HepG2 (cell line): ENCODE results near the gene ENO1. TPM values are rescaled to one million over a fixed set of nuclear protein-coding genes. Genes with fewer than 3 reads are reported as not detected.
A peak's percentile ranks its signal among the peaks of the same experiment; 100 is the strongest.

Source experiments
- ATAC-seq: fragments of 200-7000 bp; cut with Tn5 transposase; 3 replicates; pipeline ENCODE4 v1.9.1; 2020; ENCODE audit warnings: mild to moderate bottlenecking, moderate library complexity
- BruUV-seq: library from RNA; stranded (reverse); fragments of 400-500 nt; replicated peaks from 2 replicates; lab custom pipeline; 2021; lab: Mats Ljungman, UMichigan
- CTCF ChIA-PET: fragments of 300-600 bp; formaldehyde crosslinking; extraction: SDS; loops from one replicate; lab custom pipeline; 2021; ENCODE audit warnings: low total read pairs, inconsistent platforms, low intra/inter-chr PET ratio; lab: Yijun Ruan, JAX
- POLR2A ChIA-PET: fragments of 350-600 bp; sonication (Branson Sonifier 250); formaldehyde crosslinking; loops from one replicate; lab custom pipeline; 2020; ENCODE audit warnings: antibody characterized with exemption, inconsistent platforms; lab: Yijun Ruan, JAX
- DNase-seq: peaks from one replicate; pipeline ENCODE4 v3.0.0-alpha.2; 2015; ENCODE audit warnings: low spot score
- FAIRE-seq: peaks from 3 replicates; lab custom pipeline; 2011; peaks lifted over from hg19 to GRCh38; lab: Jason Lieb, UNC
- H2AFZ ChIP-seq: one replicate; pipeline ENCODE4 v1.6.1; 2011; ENCODE audit warnings: low read length, inconsistent platforms
- H3K27ac ChIP-seq: fragments of 300-600 bp; 3 replicates; pipeline ENCODE4 v1.8.0; 2011; ENCODE audit warnings: mixed run types, mild to moderate bottlenecking, mixed read lengths, low read length, inconsistent platforms; ENCODE audit not compliant: insufficient read depth; ENCODE audit errors: extremely low read length
- H3K27me3 ChIP-seq, 2 experiments: fragments of 200-600 bp in 1 of 2; 2 replicates in 1 of 2; 3 replicates in 1 of 2; pipeline versions ENCODE4 v1.6.0 to v1.8.0; 2011; ENCODE audit warnings: low read length in 2 of 2, mild to moderate bottlenecking in 2 of 2, moderate library complexity in 2 of 2, inconsistent platforms in 1 of 2; ENCODE audit not compliant: insufficient read depth in 2 of 2, control insufficient read depth in 1 of 2
- H3K36me3 ChIP-seq, 2 experiments: fragments of 200-600 bp in 1 of 2; replicated peaks in 1 of 2; 2 replicates in 1 of 2; 3 replicates in 1 of 2; pipeline versions ENCODE4 v1.5.1 to v1.8.0; 2011; ENCODE audit warnings: low read length in 2 of 2, inconsistent platforms in 1 of 2; ENCODE audit not compliant: insufficient read depth in 2 of 2, control insufficient read depth in 1 of 2
- H3K4me1 ChIP-seq: 2 replicates; pipeline ENCODE4 v1.5.1; 2012; ENCODE audit warnings: low read length, inconsistent platforms; ENCODE audit not compliant: insufficient read depth
- H3K4me2 ChIP-seq: 2 replicates; pipeline ENCODE4 v1.6.0; 2011; ENCODE audit warnings: low read depth, low read length, inconsistent platforms
- H3K4me3 ChIP-seq, 3 experiments: fragments of 200-600 bp in 1 of 3; sonication (generic), shearing (Covaris generic) in 1 of 3; replicated peaks in 1 of 3; 2 replicates each; pipeline ENCODE4 v1.5.1; 2011 to 2016; ENCODE audit warnings: low read length in 3 of 3, inconsistent platforms in 2 of 3, low read depth in 2 of 3, mild to moderate bottlenecking in 2 of 3, control low read depth in 1 of 3, mixed read lengths in 1 of 3; ENCODE audit not compliant: insufficient read depth in 1 of 3
- H3K79me2 ChIP-seq: one replicate; pipeline ENCODE4 v1.6.1; 2011; ENCODE audit warnings: low read length, inconsistent platforms; ENCODE audit not compliant: insufficient read depth
- H3K9ac ChIP-seq: 2 replicates; pipeline ENCODE4 v1.6.0; 2011; ENCODE audit warnings: mild to moderate bottlenecking, low read depth, low read length, inconsistent platforms; ENCODE audit not compliant: insufficient read depth
- H3K9me3 ChIP-seq: 2 replicates; pipeline ENCODE4 v1.5.1; 2012; ENCODE audit warnings: mild to moderate bottlenecking, low read length
- H4K20me1 ChIP-seq: 2 replicates; pipeline ENCODE4 v1.6.0; 2011; ENCODE audit warnings: inconsistent platforms, mild to moderate bottlenecking, low read length, moderate library complexity; ENCODE audit not compliant: insufficient read depth
- CHD2 ChIP-seq: IDR thresholded peaks from 2 replicates; pipeline ENCODE4 v1.6.1; 2011; ENCODE audit warnings: low read depth, low read length, improper control_type of control experiment
- HNRNPK ChIP-seq: fragments of 200-400 bp; formaldehyde crosslinking; IDR thresholded peaks from 2 replicates; pipeline ENCODE4 v1.6.1; 2018; ENCODE audit warnings: low read length, low read depth, moderate library complexity, mild to moderate bottlenecking; ENCODE audit not compliant: poor library complexity, severe bottlenecking
- HOXA5 ChIP-seq: sonication (generic); formaldehyde crosslinking; IDR thresholded peaks from 2 replicates; pipeline ENCODE4 v1.4.0; 2020; ENCODE audit warnings: missing genetic modification reagents
- KMT2B ChIP-seq: IDR thresholded peaks from 2 replicates; pipeline ENCODE4 v1.6.1; 2016; ENCODE audit warnings: missing genetic modification reagents, missing compliant biosample characterization
- MAZ ChIP-seq, 2 experiments: sonication (generic) in 1 of 2; formaldehyde crosslinking in 1 of 2; IDR thresholded peaks; 2 replicates each; pipeline versions ENCODE4 v1.5.0 to v1.6.1; 2012 to 2020; ENCODE audit warnings: low read depth in 2 of 2, mild to moderate bottlenecking in 2 of 2, borderline replicate concordance in 1 of 2, improper control_type of control experiment in 1 of 2, low read length in 1 of 2, missing genetic modification reagents in 1 of 2, moderate library complexity in 1 of 2
- MBNL3 ChIP-seq: fragments of 250-450 bp; sonication (Bioruptor Pico); conservative IDR thresholded peaks from 2 replicates; pipeline ENCODE4 v1.8.0; 2022; ENCODE audit warnings: mild to moderate bottlenecking, inconsistent platforms
- MIER3 ChIP-seq: IDR thresholded peaks from 2 replicates; pipeline ENCODE4 v1.6.1; 2016; ENCODE audit warnings: missing compliant biosample characterization, borderline replicate concordance
- NAIF1 ChIP-seq: sonication (generic); formaldehyde crosslinking; IDR thresholded peaks from 2 replicates; pipeline ENCODE4 v1.5.0; 2020; ENCODE audit warnings: mild to moderate bottlenecking, missing genetic modification reagents, borderline replicate concordance
- REL ChIP-seq: sonication (generic); formaldehyde crosslinking; conservative IDR thresholded peaks from 2 replicates; pipeline ENCODE4 v1.8.0; 2022; ENCODE audit warnings: mild to moderate bottlenecking, missing genetic modification reagents, moderate library complexity
- SOX6 ChIP-seq, 2 experiments: fragments of 450-650 bp in 1 of 2; sonication (generic) in 1 of 2; formaldehyde crosslinking in 1 of 2; IDR thresholded peaks; 2 replicates each; pipeline versions ENCODE4 v1.4.0 to v1.6.1; 2017 to 2020; ENCODE audit warnings: antibody characterized with exemption in 1 of 2, mild to moderate bottlenecking in 1 of 2, missing genetic modification reagents in 1 of 2
- YEATS4 ChIP-seq: sonication (generic); formaldehyde crosslinking; IDR thresholded peaks from 2 replicates; pipeline ENCODE4 v1.4.0; 2020; ENCODE audit warnings: missing genetic modification reagents, borderline replicate concordance
- ZMAT3 ChIP-seq: sonication (generic); formaldehyde crosslinking; conservative IDR thresholded peaks from 2 replicates; pipeline ENCODE4 v1.7.0; 2021; ENCODE audit warnings: missing genetic modification reagents
- ZNF143 ChIP-seq: sonication (generic); formaldehyde crosslinking; IDR thresholded peaks from 2 replicates; pipeline ENCODE4 v1.4.0; 2020; ENCODE audit warnings: missing genetic modification reagents
- ZNF232 ChIP-seq: sonication (generic); formaldehyde crosslinking; IDR thresholded peaks from 2 replicates; pipeline ENCODE4 v1.4.0; 2020; ENCODE audit warnings: missing genetic modification reagents, borderline replicate concordance
- ZNF383 ChIP-seq: sonication (generic); formaldehyde crosslinking; IDR thresholded peaks from 2 replicates; pipeline ENCODE4 v1.4.0; 2020; ENCODE audit warnings: missing genetic modification reagents, mild to moderate bottlenecking, borderline replicate concordance
- ZSCAN29 ChIP-seq: sonication (generic); formaldehyde crosslinking; conservative IDR thresholded peaks from 2 replicates; pipeline ENCODE4 v1.4.0; 2020; ENCODE audit warnings: mild to moderate bottlenecking, missing genetic modification reagents
- WGBS: methylation state at CpG from one replicate; pipeline ENCODE4 v1.1.6; 2017; ENCODE audit warnings: low lambda C conversion rate; 5-methylcytosine and 5-hydroxymethylcytosine counted together
- in situ Hi-C: cut with HindIII; loops from 2 replicates; pipeline ENCODE4 v1.10.0; 2017; ENCODE audit warnings: low pct_unique_long_range_greater_than_20kb; ENCODE audit not compliant: extremely low pct_ligation_motif_present
- intact Hi-C: fragments of 100-400 bp; cut with micrococcal nuclease; formaldehyde crosslinking; loops from one replicate; pipeline ENCODE4 v1.10.0; 2022; ENCODE audit not compliant: unreplicated experiment
- polyA plus RNA-seq, 8 experiments: library from polyadenylated mRNA; depleted of rRNA in 3 of 8; stranded (reverse) in 7 of 8; unstranded in 1 of 8; fragments of >200 nt; fragmentation: Illumina TruSeq in 4 of 8; extraction: Trizol in 4 of 8; gene quantifications; 2 replicates each; pipeline versions ENCODE4 v1.2.1 to v1.2.3, GENCODE V29; 2011 to 2016; ENCODE audit warnings: low read depth in 4 of 8, missing spikeins in 1 of 8, mixed read lengths in 1 of 8; ENCODE audit not compliant: insufficient read depth in 1 of 8
- total RNA-seq, 5 experiments: library from RNA; depleted of rRNA; stranded (reverse); fragments of >200 nt; fragmentation: Illumina TruSeq; extraction: Trizol; gene quantifications; 2 replicates each; pipeline ENCODE4 v1.2.3, GENCODE V29; 2016; ENCODE audit warnings: low read depth in 1 of 5
- TF ChIP-seq, protein P1 (sequence below): sonication (generic); formaldehyde crosslinking; IDR thresholded peaks from 2 replicates; pipeline ENCODE4 v1.4.0; 2020; ENCODE audit warnings: missing genetic modification reagents

The ENO1 gene
- total and polyA plus RNA-seq, 2 of the 13 experiments (the other 11 are each of a cell fraction or from before 2014, with no cell fraction given): 1,559 to 3,103 TPM

DNA sequence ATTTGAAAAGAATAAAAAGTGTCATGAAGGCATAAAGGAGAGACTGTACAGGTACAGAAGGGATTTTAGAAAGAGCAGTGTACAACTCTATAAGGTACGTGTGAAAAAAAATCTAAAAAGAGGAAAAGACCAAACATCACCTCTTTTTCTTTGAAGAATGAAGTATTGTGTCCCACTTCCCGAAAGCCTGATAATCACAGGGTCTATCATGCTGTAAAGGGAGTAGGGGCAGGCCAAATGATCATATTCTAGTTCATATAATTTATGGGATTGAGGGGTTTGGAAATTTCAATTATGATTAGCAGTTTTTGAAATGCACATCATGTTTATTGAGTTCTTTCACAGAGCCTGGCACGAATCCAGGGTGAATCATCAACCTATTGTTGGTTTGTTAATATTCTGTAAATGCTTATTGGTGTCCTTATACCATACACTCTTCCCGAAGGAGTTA lies 60.1 kb downstream of the ENO1 start (continued):
- TF ChIP-seq ZNF232 (CRISPR knock-in tag): no peak

DNA sequence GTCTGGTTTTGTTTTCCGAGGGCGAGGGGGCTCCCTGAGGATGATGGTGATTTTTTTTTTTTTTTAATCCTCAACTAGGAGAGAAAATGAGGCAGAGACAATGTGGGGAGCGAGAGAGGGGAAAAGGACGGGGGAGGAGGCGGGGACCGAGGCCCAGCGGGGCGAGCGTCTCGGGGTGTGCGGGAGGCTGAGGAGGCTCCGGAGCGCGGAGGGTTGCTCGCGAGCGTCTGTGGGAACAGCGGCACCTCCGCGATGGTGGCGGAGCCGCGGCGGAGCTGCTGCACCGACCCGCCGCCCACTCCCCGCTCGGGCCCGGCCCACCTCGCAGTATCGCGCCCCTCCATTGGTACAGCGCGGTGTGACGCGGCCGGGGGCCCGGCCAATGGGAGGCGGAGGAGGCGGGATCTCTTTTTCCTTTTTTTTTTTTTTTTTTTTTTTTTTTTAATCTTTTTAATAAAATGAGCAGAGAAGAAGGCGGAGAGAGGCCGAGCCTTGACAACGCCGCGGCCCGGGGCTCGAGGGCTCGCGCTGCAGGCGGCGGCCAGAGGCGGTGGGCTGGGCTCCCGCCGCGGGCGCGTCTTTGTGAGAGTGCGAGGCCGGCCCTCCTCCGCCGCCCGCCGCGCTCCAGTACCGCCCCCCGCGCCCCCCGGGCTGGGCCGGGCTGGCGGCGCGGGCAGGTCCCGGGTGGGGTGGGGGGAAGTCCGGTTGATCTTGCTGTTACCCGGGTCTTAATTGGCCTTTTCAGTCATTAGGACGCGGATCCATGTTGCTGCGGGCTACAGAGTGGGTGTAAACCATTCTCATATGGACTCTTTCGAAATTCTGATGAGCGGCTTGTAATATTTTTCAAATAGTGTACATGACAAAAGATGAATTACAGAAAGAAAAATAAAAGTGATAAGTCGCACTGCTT lies 60.8 kb downstream of the ENO1 start, which contains the start of gene RERE:
Gene RERE (minus strand): TSS at position 229 of the 913 bp plus-strand sequence.
- H3K4me1 ChIP-seq: peaks cover 52% of the 10 kb centered on the region
- H3K9ac ChIP-seq: peak within 1 kb of the TSS; percentile 91
- POLR2A ChIA-PET: interaction anchor here (0.6 to 3.5 kb wide), 12 partner anchors 9 to 857 kb away, joined by 3 to 18 read pairs (median 3); partner anchors contain the start of gene ENO1
- intact Hi-C loops: loop anchor here (5.0 kb wide), 2 partner anchors 40 to 75 kb away; no protein-coding TSS in a partner anchor
- peak within 1 kb of the TSS; percentile 88 for H3K27ac ChIP-seq
- CTCF ChIA-PET: no interaction called here
- H2AFZ ChIP-seq: no peak within 1 kb of the TSS
- FAIRE-seq (no peak), ATAC-seq (peak; percentile 96), DNase-seq (peak; percentile 84)
- no peaks in the 10 kb centered on the region for H3K9me3 ChIP-seq
- H3K79me2 ChIP-seq: peaks cover 48% of the 10 kb centered on the region
- BruUV-seq: no TSS peak
- in situ Hi-C loops: no loop called here
- H4K20me1 ChIP-seq: peaks cover 17% of the 10 kb centered on the region
- H3K27me3 ChIP-seq: no peaks in the 10 kb centered on the region; a peak in 1 of 5 replicates
- H3K4me2 ChIP-seq: peak within 1 kb of the TSS; percentile 84
- under 1% methylated on average over 48 of the region's 82 CpGs for WGBS
- peak within 1 kb of the TSS; percentile 89 to 95 (median 91) for H3K4me3 ChIP-seq
- no peaks in the 10 kb centered on the region for H3K36me3 ChIP-seq
- TF ChIP-seq ZSCAN29 (CRISPR knock-in tag) (no peak), ZMAT3 (CRISPR knock-in tag) (0 out of 2 replicates have a peak, but pooled peaks have one; percentile 36), NAIF1 (CRISPR knock-in tag) (no peak), HNRNPK (peak; percentile 94), HOXA5 (CRISPR knock-in tag) (peak; percentile 51; the same call in 1 of the 2 replicates), MBNL3 (no peak), SOX6 (IDR thresholded peaks at IDR 0.05) (no peak), SOX6 (CRISPR knock-in tag; IDR thresholded peaks at IDR 0.05) (no peak), CHD2 (peak; percentile 63; the same call in 1 of the 2 replicates), ZNF143 (CRISPR knock-in tag) (no peak), KMT2B (CRISPR knock-in tag) (peak; percentile 75), YEATS4 (CRISPR knock-in tag) (peak; percentile 59; the same call in 1 of the 2 replicates), MAZ (IDR thresholded peaks at IDR 0.05; ENCODE audit: borderline replicate concordance, low read depth, low read length) (peak; percentile 58), MAZ (CRISPR knock-in tag; IDR thresholded peaks at IDR 0.05; ENCODE audit: low read depth) (no peak), MIER3 (CRISPR knock-in tag) (peak; percentile 40; the same call in 1 of the 2 replicates), REL (CRISPR knock-in tag) (no peak), ZNF383 (CRISPR knock-in tag) (no peak)
- TF ChIP-seq, protein P1, sequence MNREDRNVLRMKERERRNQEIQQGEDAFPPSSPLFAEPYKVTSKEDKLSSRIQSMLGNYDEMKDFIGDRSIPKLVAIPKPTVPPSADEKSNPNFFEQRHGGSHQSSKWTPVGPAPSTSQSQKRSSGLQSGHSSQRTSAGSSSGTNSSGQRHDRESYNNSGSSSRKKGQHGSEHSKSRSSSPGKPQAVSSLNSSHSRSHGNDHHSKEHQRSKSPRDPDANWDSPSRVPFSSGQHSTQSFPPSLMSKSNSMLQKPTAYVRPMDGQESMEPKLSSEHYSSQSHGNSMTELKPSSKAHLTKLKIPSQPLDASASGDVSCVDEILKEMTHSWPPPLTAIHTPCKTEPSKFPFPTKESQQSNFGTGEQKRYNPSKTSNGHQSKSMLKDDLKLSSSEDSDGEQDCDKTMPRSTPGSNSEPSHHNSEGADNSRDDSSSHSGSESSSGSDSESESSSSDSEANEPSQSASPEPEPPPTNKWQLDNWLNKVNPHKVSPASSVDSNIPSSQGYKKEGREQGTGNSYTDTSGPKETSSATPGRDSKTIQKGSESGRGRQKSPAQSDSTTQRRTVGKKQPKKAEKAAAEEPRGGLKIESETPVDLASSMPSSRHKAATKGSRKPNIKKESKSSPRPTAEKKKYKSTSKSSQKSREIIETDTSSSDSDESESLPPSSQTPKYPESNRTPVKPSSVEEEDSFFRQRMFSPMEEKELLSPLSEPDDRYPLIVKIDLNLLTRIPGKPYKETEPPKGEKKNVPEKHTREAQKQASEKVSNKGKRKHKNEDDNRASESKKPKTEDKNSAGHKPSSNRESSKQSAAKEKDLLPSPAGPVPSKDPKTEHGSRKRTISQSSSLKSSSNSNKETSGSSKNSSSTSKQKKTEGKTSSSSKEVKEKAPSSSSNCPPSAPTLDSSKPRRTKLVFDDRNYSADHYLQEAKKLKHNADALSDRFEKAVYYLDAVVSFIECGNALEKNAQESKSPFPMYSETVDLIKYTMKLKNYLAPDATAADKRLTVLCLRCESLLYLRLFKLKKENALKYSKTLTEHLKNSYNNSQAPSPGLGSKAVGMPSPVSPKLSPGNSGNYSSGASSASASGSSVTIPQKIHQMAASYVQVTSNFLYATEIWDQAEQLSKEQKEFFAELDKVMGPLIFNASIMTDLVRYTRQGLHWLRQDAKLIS (CRISPR knock-in tag): no peak
